Measurements from ENCODE around the gene GALNT9.
"Not testable (repeated sequence)": the region's sequence is repeated elsewhere in the genome, so short reads cannot be mapped to it uniquely, and the experiment has no call there.

Gene GALNT9

DNA sequence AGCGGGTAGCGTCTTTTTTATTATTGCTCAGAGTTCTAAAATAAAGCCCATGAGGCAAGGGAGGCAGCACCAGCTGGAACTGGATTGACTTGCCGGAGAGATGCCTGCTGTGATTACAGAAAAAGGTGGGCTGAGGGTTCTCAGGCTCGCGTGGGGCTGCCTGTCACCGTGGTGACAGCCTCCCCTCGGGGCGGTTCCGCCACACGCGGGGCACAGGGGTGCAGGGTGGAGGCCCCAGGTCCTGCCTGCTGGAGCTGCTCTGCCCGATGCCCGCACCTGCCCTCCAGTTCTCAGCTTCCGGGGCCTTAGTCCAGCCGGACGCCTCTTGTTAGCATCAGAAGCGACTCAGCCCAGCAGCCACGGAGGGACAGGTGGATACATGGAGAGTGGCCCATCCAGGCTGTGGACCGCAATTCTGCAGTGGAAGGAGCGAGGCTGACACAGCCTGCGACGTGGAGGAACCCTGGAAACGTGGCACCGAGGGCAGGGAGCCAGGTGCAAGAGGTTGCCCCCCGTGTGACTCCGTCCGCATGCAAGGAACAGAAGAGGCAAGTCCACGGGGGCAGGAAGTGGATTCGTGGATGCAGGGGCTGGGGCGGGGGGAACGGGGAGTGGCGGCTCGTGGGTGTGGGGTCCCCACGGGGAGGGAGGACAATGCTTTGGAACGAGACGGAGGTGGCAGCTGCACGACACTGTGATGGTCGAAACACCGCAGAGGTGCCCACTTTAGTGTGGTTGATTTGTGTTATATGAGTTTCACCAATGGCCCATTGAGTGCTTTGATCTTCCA is 79.5 kb downstream of the GALNT9 start:
- no peak for DNase-seq (ENCODE audit: low read depth, low spot score)

DNA sequence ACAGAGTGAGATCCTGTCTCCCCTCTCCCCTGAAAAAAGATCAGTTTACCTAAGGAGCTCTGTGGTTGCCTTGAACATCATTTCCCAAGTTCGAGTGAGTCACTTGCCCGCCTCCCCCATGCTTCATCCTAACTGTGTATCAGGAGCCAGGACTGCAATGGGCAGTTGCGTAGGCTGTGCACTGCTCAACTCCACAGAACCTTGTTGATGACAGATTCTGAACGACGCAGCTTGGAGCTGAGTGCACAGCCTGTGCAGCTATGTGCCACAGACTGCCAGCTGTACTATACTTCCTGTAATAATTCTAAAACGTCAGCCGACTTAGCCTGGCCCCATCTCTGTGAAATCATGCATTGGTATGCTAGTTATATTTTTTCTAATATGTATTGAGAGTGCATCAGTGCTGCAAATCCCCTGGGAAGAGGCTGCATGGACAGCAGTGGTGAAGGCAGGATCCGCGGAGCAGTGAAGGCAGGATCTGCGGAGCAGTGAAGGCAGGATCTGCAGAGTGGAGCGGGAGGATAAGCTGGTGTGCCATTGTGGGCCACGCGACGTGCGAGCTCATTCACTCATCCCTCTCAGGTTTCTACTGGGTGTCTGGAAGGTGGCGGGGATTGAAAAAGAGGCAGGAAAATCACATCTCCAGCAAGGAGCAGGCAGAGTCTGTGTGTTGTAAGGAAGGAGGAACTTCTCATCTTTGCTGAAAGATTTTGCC is 80.8 kb downstream of the GALNT9 start:
- no peak for DNase-seq (ENCODE audit: low read depth, low spot score)

DNA sequence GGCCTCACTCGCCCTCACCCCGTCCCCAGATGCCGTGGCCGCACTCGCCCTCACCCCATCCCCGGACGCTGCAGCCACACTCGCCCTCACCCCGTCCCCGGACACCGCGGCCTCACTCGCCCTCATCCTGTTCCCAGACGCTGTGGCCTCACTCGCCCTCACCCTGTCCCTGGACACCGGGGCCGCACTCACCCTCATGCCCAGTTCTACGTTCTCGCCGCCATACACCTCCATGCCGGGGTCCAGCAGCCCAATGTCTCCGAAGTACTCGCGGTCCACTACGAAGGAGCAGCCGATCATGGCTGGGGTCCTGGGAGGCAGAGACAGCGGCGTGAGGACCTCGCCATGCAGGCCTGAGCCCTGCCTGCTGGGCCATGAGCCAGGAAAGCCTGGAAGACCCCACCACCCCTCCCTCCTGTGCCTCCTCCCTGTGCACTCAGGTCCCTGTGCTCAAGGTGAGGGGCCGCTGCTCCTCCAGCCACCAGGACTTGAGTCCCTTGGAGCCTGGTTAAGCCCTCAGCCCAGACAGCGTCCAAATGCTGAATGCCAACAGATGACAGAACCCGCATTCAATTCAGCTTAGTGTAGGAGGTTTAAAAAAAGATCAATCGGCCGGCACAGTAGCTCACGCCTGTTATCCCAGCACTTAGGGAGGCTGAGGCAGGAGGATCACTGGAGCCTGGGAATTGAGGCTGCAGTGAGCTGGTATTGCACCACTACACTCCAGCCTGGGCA is 81.5 kb downstream of the GALNT9 start:
- DNase-seq (ENCODE audit: low read depth, low spot score) = no peak

DNA sequence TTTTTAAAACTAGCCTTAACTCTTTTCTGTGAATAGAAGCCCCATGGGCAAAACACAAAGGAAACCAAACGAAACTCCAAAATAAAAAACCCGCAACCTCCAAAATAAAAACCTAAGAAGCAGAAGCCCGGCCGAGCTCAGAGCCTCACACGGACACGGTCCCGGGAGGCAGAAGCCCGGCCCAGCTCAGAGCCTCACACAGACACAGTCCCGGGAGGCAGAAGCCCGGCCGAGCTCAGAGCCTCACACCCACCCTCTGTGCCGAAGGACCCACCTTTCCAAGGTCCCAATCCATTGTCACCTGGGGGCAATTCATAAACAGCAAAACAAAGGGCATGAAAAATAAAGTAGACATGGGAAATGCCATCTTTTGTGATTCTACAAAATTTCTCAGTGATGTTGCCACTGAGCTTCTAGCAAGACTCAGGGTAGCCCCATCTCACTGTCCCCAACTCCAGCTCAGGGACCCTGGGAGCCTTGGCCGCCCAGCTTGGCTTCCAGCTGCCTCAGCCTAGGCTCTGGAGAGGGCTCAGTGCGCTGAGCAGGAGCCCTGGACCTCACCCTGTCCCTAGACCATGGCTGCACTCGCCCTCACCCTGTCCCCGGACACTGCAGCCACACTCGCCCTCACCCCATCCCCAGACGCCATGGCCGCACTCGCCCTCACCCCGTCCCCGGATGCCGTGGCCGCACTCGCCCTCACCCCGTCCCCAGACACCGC is 82.2 kb downstream of the GALNT9 start:
- no peak for DNase-seq (ENCODE audit: low read depth, low spot score)

DNA sequence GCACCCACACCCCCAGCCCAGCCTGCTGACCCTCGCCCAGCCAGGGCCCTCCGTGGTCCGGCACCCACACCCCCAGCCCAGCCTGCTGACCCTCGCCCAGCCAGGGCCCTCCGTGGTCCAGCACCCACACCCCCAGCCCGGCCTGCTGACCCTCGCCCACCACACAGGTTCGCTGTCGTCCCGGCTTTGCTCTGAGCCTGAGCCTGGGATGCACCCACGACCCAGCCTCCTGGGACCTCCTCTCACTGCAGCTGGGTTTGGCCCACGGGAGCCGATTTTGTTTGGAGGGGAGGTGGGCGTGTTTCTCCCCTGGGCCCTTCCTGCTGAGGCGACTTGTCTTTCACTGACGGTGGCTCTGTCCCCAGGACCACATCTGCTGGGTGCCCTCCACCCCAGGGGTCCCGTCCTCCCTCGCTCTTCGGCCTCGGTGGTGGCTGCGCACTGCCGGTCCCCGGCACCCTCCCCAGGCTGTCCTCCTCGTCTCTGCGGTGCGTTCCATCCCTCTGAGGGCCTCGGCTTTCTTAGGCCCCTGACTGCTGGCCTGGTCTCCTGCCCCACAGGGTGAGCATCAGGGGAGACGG is 83.8 kb downstream of the GALNT9 start:
- no peak for DNase-seq (ENCODE audit: low read depth, low spot score)

DNA sequence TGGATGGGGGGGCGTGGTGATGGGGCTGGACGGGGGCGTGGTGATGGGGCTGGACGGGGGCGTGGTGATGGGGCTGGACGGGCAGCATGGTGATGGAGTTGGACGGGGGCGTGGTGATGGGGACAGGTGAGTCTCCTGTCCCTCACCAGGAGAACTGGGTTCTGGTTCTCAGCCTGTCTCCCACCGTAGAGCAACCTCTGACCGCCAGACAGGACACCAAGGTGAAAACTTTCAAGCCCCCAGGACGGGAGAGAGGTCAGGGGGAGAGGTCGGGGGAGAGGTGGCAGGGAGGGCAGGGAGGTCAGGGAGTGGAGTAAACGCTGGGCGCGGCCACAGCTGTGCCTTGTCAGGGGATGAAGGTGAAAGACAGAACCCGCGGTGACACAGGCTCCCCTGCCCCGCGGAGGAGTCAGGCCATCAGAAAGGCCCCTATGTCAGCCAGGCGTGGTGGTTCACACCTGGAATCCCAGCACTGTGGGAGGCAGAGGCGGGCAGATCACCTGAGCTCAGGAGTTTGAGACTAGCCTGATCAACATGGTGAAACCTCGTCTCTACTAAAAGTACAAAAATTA is 84.6 kb downstream of the GALNT9 start:
- no peak for DNase-seq (ENCODE audit: low read depth, low spot score)

DNA sequence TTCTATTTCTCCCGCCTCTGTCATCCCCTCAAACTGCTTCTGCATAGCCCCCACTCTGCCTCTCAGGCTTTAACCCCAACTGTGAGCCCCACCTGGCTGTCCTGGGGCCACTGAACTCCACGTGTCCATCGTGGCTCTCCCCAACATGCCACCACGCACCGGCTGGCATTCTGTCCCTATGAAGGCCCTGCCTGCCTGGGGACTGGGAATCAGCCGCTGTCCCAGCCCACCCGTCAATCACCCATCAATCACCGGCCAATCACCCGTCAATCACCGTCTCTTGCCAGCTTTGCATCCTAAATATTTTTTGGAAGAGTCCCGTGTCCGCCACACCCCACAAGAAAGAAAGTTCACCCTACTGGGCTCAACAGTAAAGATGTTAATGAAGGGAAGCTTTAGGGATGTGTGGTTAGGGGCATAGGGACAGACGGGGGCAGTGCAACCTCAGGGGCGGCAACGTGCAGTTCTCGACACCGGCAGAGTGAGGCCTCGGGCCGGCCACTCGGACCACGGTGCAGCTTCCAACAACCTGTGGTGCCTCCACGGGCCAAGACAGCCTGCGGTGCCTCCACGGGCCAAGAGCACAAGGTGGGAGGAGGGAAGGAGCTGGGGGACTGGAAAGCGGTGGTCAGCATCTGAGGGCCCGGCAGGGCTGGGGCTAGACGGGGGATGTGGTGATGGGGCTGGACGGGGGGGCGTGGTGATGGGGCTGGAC is 85.6 kb downstream of the GALNT9 start:
- DNase-seq (ENCODE audit: low read depth, low spot score) = no peak

DNA sequence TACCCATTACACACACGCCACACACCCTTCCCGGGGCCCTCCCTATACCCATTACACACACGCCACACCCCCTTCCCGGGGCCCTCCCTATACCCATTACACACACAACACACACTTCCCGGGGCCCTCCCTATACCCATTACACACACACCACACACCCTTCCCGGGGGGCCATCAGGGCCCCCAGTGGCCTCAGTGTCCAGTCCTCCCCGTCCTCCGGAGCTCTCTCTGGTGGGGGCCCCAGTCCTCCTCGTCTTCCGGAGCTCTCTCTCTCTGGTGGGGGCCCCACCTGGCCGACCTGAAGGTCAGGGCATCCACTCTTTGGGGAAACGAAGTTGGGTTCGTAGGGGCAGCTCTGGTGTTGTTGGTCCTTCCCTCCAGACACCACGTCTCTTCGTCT is 86.2 kb downstream of the GALNT9 start:
- not testable (repeated sequence) for DNase-seq (ENCODE audit: low read depth, low spot score)

DNA sequence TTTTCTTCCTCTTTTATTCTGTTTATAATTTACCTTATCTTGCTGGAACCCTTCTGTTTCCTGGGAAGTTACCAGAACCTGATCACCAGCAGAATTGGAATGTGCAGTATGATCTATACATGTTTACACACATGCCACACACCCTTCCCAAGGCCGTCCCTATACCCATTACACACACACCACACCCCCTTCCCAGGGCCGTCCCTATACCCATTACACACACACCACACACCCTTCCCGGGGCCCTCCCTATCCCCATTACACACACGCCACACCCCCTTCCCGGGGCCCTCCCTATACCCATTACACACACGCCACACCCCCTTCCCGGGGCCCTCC is 88.8 kb downstream of the GALNT9 start:
- not testable (repeated sequence) for DNase-seq (ENCODE audit: low read depth, low spot score)

DNA sequence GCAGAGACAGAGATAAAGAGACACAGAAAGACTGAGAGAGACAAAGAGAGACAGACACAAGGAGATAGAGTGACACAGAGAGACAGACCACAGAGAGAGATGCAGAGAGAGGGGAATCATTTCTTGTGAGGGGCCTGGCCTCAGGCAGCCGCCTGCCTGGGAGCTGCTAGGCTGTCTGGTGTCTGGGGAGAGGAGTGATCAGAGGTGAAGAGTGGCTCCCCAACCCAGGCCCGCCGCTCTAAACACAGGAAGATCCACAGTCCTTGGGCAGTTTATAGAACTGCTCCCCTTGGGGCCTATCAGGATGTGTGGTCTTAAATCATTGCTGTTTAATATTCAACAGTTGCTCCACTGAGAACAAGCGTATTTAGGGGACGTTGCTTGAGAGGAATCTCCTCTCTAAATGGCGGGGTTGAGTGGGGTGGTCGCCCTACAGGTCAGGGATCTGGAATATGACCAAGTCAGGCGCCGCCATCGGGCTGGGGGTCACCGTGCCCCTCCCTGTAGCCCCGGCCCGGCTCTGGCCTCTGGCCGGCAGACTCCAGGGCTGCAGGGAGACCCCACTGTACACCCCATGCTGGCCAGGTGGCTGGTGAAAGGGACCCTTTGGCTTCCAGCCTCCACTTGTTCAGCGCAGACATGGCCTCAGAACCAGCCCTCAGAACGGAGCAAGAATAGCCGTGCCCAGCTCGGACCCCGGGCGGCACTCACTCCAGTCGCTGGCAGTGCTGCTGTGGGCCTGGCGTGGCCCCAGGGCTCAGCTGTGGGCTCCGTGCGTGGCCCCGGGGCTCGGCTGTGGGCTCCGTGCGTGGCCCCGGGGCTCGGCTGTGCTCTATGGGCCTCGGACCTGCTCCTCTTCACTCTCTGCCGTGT is 89.4 kb downstream of the GALNT9 start:
- DNase-seq (ENCODE audit: low read depth, low spot score) = no peak

DNA sequence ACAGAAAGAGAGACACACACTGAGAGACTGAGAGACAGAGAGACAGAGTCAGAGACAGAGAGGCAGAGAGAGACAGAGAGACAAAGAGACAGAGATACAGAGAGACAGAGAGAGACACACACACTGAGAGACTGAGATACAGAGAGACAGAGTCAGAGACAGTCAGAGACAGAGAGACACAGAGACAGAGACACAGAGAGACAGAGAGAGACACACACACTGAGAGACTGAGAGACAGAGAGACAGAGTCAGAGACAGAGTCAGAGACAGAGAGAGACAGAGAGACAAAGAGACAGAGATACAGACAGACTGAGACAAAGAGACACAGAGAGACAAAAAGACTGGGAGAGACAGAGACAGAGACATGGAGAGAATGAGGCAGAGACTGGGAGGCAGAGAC is 90.0 kb downstream of the GALNT9 start:
- DNase-seq (ENCODE audit: low read depth, low spot score) = no peak

DNA sequence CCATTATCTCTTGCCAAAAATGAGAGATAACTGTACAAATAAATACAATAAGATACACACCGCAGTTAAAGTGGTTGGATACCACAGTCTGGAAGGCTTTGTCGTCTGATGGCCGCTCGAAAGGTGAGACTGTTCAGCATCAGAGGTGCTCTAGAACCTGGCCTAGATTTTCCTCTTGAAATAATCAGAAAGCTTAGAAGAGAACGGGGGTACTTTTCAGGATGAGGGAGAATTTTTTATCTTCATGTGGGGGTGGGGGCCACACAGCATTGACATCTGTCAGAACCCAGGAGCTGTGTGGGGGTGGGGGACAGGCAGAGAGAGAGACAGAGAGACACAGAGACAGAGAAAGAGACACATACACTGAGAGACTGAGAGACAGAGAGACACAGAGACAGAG is 90.5 kb downstream of the GALNT9 start:
- DNase-seq (ENCODE audit: low read depth, low spot score) = no peak

DNA sequence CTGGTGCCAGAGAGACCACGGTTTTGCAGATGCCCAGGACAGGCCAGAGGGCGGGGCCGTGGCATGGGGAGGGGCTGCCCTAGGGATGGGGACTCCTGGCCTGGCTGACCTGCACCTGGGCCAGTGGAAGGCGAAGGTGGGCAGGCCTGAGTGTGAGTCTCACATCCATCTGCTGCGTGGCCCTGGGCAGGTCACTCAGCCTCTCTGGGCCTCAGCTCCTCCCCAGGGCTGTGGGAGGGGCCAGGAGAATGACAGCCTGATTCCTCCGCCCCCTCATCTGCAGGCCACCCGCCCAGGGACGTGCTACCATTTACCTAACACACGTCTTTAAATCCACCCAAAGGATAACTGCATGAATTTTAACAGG is 90.9 kb downstream of the GALNT9 start:
- DNase-seq (ENCODE audit: low read depth, low spot score) = no peak

DNA sequence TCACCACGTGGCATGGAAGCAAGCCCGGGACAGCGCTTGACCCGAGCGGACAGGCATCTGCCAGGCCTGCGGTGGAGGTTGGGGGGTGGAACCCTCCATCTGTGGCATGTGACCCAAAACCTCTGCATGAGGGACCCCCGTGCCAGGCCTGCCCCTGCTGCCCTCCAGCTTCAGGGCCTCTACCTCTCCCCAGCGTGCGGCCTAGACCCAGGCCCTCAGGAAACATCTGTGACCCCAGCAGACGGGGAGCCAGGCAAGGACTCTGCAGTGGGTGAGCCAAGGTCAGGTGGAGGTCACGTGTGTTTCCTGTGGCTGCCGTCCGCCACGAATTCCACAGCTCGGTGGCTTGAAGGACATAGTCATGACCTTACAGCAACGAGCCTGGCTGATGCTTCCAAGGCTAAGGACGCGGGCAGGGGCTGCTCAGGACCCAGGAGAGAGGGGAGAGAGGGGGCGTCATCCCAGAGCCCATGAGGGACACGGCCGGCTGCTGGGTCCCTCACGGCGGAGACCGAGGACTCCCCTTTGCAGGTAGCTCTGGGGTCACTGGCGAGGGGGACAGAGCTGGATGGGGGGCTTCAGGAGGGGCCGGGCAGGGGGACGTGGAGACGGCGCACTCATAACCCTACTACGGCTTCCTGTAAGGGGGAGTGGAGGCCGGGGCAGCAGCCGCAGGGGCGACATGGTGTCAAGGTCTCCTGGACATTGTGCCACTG is 91.5 kb downstream of the GALNT9 start:
- DNase-seq (ENCODE audit: low read depth, low spot score) = no peak

DNA sequence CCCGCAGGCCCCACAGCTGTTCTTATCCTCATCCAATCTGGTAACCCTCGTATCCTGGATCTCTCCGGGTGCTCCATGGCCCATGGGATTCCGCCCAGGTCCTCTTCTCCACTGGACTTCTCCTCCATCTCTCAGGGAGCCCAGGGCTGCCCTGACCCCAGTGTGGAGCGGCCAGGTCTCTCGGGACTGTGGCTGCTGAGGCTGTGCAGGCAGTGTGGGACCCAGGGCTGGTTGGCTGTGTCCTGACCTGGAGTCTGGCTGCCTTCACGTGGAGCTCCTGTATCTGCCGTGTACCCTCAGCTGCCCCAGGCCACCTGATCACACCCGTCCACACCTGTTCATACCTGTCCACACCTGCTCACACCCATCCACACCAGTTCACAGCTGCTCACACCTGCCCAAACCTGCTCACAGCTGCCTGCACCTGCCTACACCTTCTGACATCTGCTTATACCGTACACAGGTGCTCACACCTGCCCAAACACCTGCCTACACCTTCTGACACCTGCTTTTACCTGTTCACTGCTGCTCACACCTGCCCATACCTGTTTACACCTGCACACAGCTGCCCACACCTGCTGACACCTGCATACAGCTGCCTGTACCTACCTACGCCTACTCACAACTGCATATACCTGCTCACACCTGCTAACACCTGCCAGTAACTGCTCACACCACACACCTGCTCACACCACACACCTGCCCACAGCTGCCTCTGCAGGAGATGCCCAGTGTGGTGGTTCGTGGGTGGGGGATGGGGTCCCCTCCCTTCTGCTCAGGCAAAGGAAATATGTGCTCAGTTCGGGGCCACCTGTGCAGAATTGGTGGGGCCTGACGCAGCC is 92.2 kb downstream of the GALNT9 start:
- no peak for DNase-seq (ENCODE audit: low read depth, low spot score)

DNA sequence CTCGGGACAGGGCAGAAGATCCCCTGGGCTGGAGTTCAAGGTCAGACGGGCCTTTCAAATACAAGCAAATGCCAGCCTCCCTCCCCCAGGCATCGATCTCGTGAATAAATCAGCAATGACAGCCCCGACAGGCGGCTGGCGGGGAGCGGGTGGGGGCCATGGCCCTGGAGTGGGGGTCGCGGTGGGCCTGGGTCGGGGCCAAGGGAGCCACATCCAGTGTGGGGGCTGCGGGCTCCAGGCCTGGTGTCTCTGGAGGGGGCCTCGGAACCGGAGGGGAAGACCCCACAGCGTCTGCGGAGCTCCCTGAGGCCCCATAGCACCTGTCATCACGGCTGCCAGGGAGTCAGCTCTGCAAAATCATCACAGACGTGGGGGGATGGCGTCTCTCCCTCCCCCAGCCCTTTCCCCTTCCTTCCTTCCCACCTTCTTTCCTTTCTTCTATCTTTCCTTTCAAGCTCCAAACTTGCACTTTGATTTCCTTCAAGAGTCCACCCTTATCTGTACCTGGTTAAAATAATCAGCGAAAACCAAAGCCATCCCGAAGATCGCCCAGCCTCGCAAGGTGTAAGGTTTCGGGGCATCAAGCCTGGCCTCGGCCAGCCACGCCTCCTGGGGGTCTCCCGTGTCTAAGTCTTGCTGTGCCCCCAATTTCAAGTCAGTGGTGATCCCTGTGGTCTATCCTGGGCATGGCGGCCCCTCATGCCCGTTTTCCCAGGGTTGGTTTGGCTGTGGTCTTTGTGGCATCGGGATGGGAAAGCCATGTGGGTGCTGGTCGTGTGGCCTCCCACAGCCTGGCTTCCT is 93.1 kb downstream of the GALNT9 start:
- DNase-seq (ENCODE audit: low read depth, low spot score) = no peak

DNA sequence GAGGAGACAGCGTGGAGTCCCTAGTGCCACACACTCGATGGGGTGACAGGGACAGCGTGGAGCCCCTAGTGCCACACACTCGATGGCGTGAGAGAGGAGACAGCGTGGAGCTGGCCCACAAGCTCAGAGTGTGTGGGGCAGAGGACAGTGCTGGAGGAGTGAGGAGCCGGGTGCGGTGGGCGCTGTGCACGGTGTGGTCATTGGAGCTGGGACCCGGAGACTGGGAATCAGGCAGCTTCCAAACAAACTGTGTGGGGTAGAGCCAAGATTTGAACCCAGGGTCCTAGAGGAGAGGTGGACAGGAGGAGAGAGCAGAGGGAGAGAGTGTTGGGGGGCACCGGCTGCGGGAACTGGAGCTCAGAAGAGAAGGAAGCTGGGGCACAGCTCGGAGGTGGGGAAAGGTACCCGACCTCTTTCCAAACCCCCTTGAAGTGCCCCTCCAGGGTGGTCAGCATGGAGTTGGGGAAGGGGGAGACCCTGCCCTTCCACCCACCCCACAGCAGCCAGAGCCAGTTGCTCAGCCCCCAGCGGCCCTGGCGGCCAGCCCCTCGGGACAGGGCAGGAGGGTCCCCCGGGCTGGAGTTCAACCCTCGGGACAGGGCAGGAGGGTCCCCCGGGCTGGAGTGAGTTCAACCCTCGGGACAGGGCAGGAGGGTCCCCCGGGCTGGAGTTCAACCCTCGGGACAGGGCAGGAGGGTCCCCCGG is 94.1 kb downstream of the GALNT9 start:
- no peak for DNase-seq (ENCODE audit: low read depth, low spot score)
